NCI-H510A (cell line): ENCODE measurements around the gene SZT2.
"Not testable (repeated sequence)": the region's sequence is repeated elsewhere in the genome, so short reads cannot be mapped to it uniquely, and the experiment has no call there.

Experiments used
- DNase-seq: peaks from one replicate; lab custom pipeline; 2025; lab: John Stamatoyannopoulos, UW

Gene SZT2

DNA sequence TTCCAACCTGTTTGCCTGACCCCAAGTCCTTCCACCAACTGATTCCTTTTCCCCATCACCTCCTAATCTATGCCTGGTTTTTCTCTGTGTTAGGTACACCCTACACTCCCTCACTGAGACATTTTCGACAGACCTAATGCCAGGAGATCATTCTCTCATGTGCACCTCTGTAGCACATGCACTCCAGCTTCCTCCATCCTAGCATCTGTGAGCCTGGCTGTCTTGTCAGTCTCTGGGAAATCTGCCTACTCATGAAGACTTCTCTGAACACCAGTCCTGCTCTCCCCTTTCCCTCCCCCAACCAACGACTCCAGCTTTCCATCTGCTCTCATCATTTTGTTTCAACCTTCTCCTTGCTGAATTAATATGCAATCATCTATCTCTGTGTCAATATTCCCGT lies 1.1 kb upstream of the SZT2 start:
- no peak for DNase-seq

DNA sequence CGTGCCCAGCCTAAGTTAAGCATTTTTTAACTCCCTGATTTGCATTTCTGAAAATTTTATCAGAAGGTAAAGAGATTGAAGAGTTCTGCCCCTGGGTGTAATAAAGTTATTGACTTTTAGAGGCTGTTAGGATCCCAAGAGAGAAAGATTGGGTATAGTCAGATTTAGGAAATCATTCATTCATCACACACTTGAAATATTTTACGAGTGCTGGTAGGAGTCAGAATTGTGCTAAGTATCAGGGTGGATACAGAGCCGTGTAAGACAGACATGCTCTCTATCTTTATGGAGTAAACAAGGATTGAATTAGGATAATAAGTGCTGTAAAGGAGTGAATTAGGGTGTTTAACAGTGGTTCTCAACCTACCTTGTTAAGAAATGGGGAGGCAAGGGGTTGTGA lies 3.0 kb downstream of the SZT2 start:
- no peak for DNase-seq

DNA sequence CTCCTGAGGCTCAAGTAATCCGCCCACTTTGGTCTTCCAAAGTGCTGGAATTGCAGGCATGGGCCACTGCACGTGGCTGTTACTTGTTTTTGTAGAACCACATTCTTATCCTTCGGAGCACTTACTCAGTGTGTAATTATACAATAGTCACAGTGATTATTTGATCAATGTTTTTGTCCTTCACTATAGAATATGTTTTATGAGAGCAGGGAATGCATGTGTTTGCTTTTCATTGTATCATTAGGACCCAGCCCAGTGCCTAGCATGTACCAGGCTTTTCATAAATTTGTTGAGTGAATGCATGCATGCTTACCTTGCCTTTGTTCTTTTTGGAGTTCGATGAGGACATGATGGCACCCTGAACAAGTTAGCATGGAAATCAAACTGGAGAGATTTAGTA lies 5.8 kb downstream of the SZT2 start:
- DNase-seq: no peak

DNA sequence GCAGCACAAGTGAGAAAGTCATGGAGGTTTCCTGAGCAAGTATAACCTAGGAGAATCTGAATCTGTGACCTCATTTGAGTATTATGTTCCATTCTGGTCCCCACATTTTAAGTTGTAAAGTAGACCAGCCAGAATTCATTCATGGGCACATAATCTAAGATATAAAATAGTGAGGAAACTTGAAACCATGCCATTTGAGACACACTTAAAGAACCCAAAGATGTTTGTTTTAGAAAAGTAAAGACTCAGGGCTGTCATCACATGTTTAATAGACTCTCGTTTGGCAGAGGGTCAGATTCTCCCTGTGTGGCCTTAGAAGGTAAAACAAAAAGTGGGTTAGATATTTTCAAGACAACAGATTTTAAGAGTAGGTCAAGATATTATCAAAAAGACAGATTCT lies 6.4 kb downstream of the SZT2 start:
- DNase-seq: no peak

DNA sequence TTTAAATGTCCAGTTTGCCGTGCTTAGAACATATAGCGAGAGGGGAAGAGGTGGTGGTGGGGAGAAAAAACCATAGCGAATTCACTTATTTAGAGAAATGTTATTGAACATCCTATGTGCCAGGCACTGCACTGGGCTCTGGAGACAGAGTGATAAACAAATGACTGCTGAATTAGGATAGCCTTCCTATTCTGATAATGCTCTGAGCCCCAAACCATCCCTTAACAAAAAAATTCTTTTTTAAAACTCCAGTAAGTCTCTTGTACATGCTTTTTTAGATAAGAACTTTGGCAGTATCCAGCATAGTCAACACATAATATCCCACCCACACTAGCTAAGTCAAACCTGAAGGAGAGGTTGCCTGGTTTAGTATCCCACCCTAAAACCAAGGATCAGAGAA lies 8.5 kb downstream of the SZT2 start:
- no peak for DNase-seq

DNA sequence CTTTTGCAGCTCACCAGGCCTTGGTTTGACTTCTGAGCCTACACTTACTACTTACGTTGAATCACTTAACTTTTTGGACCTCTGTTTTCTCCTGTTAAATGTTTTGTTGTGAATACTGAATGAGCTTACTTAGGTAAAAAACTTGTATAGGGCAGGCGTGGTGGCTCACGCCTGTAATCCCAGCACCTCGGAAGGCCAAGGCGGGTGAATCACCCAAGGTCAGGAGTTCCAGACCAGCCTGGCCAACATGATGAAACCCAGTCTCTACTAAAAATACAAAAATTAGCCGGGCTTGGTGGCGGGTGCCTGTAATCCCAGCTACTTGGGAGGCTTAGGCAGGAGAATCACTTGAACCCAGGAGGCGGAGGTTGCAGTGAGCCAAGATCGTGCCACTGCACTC lies 10.7 kb downstream of the SZT2 start:
- not testable (repeated sequence) for DNase-seq

DNA sequence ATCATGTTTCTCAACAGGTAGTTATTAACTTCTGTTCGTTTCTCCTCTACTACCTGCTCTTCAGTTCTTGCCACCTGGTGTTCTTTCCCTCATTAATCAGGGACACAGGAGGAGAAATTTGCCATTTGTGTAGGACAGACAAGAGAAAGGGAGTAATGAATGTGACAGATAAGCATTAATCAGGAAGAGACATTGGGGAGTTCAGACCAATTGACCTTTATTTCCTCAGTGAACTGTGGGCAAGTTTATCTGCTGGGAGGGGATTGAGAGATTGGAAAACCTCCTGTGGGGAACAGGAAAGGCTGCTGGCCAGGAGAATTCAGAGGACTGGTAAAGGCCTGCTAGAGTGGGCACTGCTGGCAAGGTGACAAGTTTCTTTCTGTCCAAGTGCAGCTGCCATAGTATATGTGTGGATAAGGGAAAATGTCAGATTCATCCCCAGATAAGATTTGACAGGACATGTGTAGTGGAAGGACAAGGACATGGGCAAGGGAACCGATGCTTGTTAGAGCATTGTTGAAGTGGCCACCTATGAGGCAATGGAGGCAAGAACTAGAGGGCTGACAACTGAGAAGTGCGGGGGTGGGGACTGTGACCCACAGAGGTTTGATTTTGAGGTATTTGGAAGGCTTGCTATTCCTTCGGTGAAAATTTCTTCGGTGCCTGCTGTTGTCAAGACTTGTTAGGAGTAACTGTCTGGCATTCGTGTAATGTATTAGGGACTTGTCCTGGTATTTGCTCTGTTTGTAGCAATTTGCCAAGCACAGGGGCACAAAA lies 12.6 kb downstream of the SZT2 start:
- no peak for DNase-seq

DNA sequence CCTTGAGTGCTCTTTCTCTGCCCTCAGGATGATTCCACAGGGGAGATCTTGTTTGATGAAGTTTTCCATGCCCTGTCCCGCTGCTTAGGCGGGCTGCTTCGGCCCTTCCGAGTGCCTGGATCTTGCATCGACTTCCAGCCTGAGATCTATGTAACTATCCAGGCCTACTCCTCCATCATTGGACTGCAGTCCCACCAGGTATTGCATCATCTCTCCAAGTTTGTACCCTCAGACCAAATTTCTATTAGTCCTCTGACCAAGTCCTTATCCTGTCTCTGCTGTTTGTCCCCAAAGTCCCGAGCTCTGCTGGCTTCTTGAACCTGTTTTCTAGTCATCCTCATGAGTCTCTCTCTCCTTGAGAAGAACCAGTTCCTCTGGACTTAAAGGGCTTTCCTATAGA lies 14.7 kb downstream of the SZT2 start:
- no peak for DNase-seq

DNA sequence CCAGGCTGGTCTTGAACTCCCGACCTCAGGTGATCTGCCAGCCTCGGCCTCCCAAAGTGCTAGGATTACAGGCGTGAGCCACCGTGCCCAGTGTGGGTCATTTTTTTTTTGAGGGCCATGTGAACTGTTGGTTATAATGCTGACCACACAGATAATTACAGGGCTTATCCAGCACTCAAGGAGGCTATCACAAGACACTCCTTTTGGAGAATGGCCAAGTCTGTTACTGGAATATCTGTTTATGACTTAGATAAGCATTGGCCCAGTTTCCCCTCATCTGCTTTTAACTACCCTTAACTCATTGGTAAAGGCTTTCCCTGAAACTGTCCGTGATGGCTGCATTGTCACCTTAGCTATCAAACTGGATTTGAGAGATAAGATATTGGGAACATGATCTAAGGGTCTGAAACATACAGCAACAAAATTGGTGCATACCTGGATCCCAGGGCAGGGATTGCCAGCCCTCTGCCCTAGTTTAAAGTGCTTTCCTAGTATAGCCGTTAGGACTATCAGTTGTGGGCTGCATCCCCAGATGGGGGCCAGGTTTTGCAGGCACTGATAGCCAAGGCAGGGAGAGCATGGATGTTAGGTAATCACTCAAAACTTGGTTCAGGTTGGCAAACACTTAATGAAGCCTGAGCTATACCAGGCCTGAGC lies 15.6 kb downstream of the SZT2 start:
- DNase-seq: no peak

DNA sequence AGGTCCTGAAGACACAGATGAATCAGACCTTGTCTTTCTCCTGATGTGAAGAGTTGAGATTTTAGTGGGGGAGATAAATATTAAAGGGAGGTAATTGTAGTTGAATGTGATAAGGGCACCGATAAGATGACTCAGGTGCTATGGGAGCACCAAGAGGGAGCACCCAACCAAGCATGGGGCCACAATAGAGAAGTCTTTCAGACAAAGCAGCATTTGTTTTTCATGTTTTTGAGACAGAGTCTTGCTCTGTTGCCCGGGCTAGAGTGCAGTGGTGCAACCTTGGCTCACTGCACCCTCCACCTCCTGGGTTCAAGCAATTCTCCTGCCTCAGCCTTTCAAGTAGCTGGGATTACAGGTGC lies 16.2 kb downstream of the SZT2 start:
- DNase-seq: no peak

DNA sequence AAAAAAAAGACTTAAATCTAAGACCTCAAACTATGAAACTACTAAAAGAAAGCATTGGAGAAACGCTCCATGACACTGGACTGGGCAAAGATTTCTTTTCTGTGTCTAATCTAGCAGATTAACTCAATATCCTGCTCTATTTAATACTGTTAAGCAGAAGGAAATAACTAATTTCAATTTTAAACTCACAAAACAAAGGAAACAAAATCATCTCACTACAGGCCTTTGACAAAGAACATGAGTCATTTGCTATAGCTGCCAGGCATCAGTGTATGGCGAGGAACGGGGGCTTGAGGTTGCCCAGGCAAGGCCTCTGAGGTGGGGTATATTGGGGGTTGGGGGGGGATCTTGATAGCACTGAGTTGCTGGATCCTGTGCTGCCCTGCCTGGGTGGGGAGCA lies 20.9 kb downstream of the SZT2 start:
- DNase-seq: no peak

DNA sequence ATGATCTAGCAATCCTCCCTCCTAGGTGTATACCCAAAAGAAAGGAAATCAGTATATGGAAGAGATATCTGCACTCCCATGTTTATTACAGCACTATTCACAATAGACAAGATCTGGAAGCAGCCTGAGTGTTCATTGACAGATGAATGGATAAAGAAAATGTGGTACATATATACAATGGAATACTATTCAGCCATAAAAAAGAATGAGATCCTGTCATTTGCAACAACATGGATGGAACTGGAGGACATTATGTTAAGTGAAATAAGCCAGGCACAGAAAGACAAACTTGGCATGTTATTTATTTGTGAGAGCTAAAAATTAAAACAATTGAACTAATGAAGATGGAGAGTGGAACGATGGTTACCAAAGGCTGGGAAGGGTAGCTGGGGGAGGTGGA lies 23.7 kb downstream of the SZT2 start:
- DNase-seq: not testable (repeated sequence)

DNA sequence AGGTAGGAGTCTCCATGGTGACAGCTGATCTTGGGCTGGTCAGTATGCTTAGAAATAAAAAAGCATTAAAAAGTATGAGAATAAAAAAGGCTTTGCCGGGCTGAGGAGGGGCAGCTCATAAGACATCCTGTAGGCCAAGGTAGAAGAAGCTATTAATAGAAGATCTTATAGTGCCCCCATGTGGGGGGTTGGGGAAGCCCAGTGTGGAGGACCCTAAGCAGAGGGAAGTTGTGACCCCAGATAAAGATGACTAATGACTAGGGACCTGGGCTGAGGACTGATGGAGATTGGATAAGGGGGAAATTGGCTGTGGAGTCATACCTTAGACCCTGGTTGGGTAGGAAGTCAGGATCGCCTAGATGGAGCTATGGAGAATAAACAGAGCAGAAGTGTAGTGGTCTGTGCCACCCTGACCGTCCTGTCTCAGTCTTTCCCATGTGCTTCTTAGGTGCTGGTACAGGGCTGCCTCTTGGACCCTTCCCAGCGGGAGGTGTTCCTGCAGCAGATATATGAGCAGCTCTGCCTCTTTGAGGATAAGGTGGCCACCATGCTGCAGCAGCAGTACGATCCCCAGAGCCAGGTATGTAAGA lies 25.0 kb downstream of the SZT2 start:
- DNase-seq: peak; percentile 65

DNA sequence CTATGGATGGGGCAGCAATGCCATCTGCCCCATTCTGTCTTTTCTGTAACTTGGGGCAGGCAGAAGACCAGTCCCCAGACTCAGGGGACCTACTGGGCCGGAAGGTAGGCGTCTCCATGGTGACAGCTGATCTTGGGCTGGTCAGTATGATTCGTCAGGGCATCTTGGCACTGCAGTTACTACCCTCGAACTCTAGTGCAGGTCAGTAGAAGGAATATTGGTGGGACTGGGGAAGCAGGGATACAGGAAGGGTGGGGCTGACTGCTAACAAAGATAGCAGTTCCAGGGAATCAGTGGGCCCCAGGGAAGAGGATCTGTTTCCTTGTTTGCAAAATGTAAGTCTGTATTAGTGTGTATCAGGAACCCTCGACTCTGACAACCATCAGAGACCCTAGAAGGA lies 26.2 kb downstream of the SZT2 start:
- DNase-seq: no peak

DNA sequence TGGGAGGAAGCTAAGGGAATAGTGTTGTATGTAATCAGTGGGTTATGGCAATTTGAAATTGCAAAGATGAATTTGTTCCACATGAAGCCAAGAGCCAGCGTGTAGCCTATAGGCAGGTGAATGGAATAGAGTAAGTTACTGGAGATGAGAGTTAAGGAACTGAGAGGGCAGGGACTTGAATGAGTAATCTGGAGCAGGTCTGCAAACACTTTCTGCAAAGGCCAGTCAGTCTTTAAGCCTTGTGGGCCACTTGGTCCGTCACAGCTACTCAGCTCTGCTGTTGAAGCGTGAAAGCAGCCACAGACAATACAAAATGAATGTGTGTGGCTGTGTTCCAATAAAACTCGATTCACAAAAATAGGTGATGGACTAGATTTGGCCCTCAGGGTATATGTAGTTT lies 29.2 kb downstream of the SZT2 start:
- DNase-seq: no peak

DNA sequence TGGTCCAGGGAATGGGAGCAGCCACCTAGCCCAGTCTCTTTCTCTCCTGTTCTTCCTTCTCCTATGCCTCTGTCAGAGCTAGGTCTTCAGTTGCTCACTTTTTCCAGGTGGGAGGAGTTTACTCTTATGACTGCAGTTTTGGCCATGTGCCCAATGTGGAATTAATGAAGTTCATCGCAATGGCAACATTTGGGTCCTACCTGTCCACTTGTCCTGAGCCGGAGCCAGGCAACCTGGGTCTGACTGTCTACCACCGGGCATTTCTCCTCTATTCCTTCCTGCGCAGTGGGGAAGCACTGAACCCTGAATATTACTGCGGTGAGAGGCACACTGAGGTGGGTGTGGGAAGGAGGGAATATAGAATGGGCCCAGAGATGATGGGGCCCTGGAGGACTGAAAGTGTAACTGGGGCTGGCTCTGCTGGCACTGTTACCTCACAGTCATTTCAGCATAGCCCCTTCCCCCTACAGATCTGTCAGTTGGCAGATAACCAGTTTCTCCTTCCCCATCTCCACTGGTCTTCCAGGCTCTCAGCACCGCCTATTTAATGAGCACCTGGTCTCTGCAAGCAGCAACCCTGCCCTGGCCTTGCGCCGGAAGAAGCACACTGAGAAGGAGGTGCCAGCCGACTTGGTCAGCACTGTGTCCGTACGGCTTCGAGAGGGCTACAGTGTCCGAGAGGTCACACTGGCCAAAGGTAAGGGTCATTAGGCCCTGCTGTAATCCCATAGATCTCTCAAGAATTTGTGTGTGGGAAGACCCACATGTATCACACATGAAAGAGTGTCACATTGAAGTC lies 30.1 kb downstream of the SZT2 start:
- no peak for DNase-seq

DNA sequence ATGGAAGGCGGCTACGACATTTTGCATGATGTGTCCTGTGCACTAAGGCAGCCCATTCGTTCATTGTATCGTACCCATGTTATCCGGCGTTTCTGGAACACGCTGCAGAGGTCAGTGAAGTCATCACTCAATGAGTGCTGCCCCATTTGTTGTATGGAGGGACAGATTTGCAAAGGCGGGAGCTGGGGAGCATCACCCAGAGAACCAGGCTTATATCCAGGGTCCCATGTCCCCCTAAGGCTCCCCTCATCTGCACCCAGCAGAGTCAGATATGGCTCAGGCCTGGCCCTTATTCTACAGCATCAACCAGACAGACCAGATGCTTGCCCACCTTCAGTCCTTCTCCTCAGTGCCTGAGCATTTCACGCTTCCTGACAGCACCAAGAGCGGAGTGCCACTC lies 31.2 kb downstream of the SZT2 start:
- no peak for DNase-seq

DNA sequence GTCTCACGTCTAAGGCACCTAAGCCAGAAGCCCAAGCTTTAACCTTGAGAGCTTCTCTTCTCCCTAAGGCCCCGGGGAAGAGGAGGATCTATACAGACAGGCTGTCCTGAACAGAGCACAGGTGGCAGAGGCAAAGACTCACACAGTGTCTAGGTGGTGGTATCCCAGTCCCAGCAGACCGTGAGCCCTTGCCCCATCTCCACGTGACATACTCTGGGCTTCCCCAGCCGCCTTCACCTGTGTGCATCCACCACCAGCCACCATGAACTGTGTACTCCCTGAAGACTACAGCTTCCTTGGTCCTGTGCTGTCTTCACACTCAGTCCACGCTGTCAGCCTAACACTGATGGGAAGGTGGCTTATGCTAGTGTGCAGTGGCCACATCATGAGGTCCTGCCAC lies 31.7 kb downstream of the SZT2 start:
- DNase-seq: no peak

DNA sequence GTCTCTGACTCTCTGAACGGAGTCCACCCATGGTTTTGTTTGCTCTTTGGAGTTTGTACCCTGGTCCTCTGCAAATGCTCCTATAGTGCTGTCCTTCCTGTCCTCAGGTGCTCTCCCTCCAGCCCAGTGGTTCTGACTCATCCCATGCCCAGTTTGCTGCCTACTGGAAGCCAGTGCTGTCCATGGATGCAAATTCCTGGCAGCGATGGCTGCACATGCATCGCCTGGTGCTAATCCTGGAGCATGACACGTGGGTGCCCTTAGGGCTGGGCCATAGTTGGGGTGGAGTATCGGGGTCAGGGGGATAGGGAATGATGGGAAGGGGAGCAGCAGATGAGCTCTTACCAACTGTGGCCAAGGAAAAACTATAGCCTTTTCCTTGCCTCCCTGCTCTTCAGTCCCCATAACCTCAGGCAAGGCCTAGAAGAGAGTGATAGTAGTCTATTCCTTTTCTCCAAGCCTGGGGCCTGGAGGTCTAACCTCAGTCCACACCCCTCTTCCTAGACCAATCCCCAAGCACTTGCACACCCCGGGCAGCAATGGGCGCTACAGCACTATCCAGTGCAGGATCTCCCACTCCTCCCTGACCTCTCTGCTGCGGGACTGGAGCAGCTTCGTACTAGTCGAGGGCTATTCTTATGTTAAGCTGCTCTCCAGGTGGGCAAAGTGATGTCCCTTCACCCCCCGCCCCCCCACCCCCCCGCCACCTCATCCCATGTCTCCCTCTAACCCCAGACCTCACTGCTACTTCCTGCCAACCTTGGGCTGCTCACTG lies 32.5 kb downstream of the SZT2 start:
- DNase-seq: no peak

DNA sequence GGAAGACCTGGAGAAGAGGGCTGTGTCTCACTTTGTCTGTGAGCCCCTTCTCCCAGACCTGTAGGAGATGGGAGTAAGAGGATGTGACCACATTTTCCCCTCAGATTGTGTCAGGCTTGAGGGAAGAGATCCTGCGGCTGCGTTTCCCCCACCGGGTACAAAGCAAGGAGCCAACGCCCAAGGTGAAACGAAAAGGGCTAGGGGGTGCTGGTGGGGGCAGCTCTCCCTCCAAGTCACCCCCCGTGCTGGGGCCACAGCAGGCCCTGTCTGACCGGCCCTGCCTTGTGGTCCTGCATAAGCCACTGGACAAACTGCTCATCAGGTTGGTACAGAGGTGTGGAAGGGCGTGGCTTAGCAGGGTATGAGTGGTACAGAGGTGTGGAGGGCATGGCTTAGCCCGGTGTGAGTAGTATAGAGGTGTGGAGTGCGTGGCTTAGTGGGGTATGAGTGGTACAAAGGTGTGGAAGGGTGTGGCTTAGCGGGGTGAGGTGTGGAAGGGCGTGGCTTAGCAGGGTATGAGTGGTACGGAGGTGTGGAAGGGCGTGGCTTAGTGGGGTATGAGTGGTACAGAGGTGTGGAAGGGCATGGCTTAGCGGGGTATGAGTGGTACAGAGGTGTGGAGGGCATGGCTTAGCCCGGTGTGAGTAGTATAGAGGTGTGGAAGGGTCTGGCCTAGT lies 33.4 kb downstream of the SZT2 start:
- no peak for DNase-seq
